Measurements from ENCODE around the gene LRRC3C. TPM values are rescaled to one million over a fixed set of nuclear protein-coding genes. Genes with fewer than 3 reads are reported as not detected.

Gene LRRC3C
- total RNA-seq, 2 donors from 2014 or later, result not detected

DNA sequence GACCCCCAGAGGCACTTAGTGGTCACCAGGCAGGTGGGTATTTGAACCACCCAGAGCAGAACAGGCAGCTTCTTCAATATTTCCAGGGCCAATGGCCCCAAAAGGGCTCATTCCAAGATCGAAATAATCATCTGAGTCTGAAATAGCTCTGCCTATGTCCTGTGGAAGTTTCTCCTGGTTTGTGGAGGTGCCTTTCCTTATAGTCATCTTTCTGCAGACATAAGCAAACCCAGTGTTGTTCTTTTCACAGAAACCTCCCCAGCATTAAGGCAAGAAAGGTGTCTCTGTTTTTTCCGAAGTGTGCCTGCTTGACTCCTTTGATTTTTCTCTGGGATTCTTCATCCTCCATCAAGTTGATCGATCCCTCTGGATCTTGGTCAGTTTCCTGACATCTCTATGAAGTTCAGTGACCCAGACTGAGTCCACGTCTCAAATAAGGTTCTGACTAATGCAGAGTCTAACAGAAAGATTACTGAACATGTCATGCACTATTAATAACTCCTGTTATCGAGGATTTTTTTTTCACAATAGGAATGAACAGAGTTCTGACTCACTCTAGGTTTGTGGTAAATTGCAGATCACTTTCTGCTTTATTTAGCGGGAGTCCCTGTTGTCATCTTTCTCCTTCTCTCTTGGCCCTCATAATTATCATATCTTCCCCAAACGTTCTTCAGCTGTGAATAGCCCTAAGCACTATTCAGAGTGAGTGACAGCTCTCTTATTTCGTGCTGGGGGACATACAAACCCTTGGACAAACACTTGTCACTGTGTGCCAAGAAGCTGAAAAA is 1.5 kb downstream of the LRRC3C start:
- DNase-seq (ENCODE audit: low spot score) (no peak), ATAC-seq (peak in 1 of 2 donors; percentile 8)
- H3K4me3 Mint-ChIP-seq, result peak overlapping the region; percentile 70
- H3K27ac Mint-ChIP-seq, result peak overlapping the region in 1 of 2 donors; percentile 23
- H3K36me3 Mint-ChIP-seq, result no peaks in the 10 kb centered on the region
- H3K4me1 Mint-ChIP-seq (ENCODE audit: low read depth in 2 of 2), result peaks cover 39% of the 10 kb centered on the region in 2 donors
- H3K9me3 Mint-ChIP-seq, result no peaks in the 10 kb centered on the region
- H3K27me3 Mint-ChIP-seq, result no peaks in the 10 kb centered on the region

GRCh38 chr17:39929646-39930407 is 2.3 kb downstream of the LRRC3C start:
- peak overlapping the region in 1 of 2 donors; percentile 23 for H3K27ac Mint-ChIP-seq
- ATAC-seq (no peak), DNase-seq (ENCODE audit: low spot score) (no peak)
- H3K27me3 Mint-ChIP-seq, result no peaks in the 10 kb centered on the region
- H3K9me3 Mint-ChIP-seq, result no peaks in the 10 kb centered on the region
- peaks cover 31 to 33% of the 10 kb centered on the region in 2 donors for H3K4me1 Mint-ChIP-seq (ENCODE audit: low read depth in 2 of 2)
- peak overlapping the region; percentile 70 for H3K4me3 Mint-ChIP-seq
- no peaks in the 10 kb centered on the region for H3K36me3 Mint-ChIP-seq

DNA sequence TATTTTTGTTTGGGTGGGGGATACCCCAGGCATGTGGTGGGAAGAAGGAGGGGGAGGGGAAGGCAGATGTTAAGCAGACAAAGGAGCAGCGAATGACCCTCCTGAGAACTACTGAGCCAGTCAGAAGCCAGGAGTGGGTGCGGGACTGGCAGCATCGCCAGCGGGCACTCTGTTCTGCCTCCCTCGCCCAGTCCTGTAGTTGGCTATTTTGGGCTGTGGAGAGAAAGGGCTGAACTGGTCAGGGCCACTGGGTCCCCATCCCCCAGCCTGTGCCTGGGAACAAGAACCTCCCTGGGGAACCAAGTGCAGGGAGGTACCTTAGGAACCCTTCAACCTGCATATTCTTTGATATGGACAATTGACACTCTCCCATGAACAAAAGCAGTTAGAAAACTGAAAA is 6.4 kb downstream of the LRRC3C start:
- Mint-ChIP-seq H3K36me3 (no peaks in the 10 kb centered on the region), H3K4me3 (no peak overlapping the region), H3K4me1 (ENCODE audit: low read depth in 2 of 2) (peaks cover 4 to 10% of the 10 kb centered on the region in 2 donors), H3K27ac (no peak overlapping the region), H3K27me3 (peaks cover 0 to 2% of the 10 kb centered on the region in 2 donors), H3K9me3 (no peaks in the 10 kb centered on the region)
- ATAC-seq (no peak), DNase-seq (ENCODE audit: low spot score) (no peak)

DNA sequence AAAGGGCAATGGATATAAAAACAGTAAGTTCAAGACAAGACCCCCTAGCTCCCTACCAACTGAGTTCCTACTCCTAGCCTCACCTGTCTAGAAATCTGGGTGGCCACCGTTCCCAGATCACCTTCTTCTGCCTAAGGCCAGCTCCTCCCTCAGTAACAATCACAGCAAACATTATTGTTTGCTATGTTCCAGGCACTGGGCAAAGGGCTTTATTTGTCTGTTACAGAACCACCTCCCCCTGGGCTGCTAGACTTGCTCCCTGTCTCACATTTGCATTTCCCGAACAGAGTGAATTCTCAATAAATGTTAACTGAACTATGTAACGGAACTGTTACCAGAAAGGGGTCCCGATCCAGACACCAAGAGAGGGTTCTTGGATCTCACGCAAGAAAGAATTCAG is 6.8 kb downstream of the LRRC3C start:
- Mint-ChIP-seq H3K36me3 (no peaks in the 10 kb centered on the region), H3K9me3 (no peaks in the 10 kb centered on the region), H3K4me3 (no peak overlapping the region), H3K27ac (no peak overlapping the region), H3K4me1 (ENCODE audit: low read depth in 2 of 2) (peaks cover 2 to 6% of the 10 kb centered on the region in 2 donors), H3K27me3 (peaks cover 0 to 2% of the 10 kb centered on the region in 2 donors)
- ATAC-seq (no peak), DNase-seq (ENCODE audit: low spot score) (no peak)

DNA sequence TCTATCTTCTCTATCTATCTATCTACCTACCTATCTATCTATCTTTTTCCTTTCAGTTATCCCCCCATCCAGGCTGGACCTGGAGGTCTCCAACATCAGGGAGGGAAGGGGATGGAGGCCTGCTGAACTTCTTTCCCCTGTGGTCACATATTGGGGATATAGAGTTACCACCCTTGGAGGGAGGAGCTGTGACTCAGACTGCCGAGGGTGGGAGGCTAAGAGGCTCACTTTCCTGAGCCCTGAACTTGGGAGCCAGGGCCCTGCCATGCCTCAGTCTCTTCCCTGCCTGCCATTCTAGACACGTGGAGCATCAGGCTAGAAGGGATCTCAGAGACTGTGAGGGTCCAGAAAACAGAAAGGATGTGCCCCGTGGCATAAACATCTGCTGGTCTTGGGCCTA is 8.4 kb downstream of the LRRC3C start:
- no peaks in the 10 kb centered on the region for H3K36me3 Mint-ChIP-seq
- DNase-seq (ENCODE audit: low spot score), result no peak

DNA sequence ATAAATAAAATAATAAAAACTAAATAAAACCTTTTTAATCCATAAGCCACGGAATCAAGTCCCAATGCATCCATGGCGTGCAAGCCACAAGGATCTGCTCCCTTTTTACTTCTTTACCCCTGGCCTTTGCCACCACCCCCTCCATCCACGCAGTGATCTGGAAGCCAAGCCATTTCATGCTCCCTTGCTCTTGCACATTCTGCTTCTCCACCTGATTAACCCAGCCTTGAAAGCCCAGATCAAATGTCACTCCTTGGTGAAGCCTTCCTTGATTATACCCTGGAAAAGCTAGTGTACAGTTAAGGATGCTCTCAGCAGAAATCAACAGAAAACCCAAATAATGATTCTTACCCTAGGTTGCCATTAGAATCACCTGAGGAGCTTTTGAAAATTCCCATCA is 9.9 kb downstream of the LRRC3C start:
- peaks cover 0 to 2% of the 10 kb centered on the region in 2 donors for H3K27me3 Mint-ChIP-seq
- peaks cover 8 to 10% of the 10 kb centered on the region in 2 donors for H3K4me1 Mint-ChIP-seq (ENCODE audit: low read depth in 2 of 2)
- ATAC-seq (no peak), DNase-seq (ENCODE audit: low spot score) (no peak)
- no peaks in the 10 kb centered on the region for H3K36me3 Mint-ChIP-seq
- no peaks in the 10 kb centered on the region for H3K9me3 Mint-ChIP-seq
- H3K4me3 Mint-ChIP-seq, result no peak overlapping the region
- no peak overlapping the region for H3K27ac Mint-ChIP-seq

More for the DNA sequence above, 8.4 kb downstream of the LRRC3C start:
- Mint-ChIP-seq H3K4me1 (ENCODE audit: low read depth in 2 of 2) (peaks cover 8 to 10% of the 10 kb centered on the region in 2 donors), H3K4me3 (no peak overlapping the region), H3K27ac (no peak overlapping the region), H3K27me3 (peaks cover 0 to 2% of the 10 kb centered on the region in 2 donors), H3K9me3 (no peaks in the 10 kb centered on the region)
- ATAC-seq, result no peak

DNA sequence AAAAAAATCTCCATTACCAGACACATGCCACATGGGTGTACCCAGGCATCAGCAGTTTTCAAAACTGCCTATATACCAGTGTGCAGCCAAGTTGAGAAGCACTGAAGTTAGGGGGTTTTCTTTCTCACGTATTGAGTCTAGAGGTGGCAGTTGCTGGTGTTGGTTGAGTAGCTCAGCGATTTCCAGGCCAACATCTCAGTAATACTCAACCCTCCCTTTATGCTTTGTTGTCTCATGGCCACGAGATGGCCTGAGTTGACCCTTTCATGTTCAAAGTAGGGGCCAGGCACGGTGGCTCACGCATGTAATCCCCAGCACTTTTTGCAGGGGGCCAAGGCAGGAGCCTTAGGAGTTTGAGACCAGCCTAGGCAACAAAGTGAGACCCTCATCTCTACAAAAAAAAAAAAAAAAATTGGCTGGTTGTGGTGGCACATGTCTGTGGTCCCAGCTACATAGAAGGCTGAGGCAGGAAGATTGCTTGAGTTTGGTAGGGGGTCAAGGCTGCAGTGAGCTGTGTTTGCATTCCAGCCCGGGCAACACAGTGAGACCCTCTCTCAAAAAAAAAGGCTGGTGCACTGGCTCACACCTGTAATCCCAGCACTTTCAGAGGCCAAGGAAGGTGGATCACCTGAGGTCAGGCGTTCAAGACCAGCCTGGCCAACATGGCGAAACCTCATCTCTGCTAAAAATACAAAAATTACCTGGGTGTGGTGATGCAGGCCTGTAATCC is 10.8 kb downstream of the LRRC3C start:
- Mint-ChIP-seq H3K36me3 (no peaks in the 10 kb centered on the region), H3K27ac (no peak overlapping the region), H3K9me3 (no peaks in the 10 kb centered on the region), H3K4me1 (ENCODE audit: low read depth in 2 of 2) (peaks cover 8 to 10% of the 10 kb centered on the region in 2 donors), H3K4me3 (no peak overlapping the region), H3K27me3 (peaks cover 0 to 4% of the 10 kb centered on the region in 2 donors)
- ATAC-seq (no peak), DNase-seq (ENCODE audit: low spot score) (no peak)

DNA sequence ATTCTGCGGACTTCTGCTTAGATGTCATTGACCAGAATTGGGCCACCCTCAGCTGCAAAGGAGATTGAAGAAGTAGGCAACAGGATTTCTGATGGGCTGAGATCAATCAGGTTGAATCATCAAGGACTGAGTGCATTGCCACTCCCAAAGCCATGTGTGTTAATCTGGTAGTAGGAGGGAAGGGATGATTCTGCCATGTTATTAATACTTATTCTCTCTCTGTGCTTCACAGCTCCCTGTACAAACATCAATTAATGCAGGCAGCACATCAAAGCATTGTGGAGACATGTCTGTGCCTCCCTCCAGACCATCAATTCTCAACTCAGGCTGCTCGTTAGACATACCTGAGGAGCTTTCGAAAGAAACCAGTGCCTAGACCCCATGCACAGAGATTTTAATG is 11.6 kb downstream of the LRRC3C start:
- Mint-ChIP-seq H3K27me3 (peaks cover 0 to 4% of the 10 kb centered on the region in 2 donors), H3K36me3 (no peaks in the 10 kb centered on the region), H3K27ac (no peak overlapping the region), H3K4me1 (ENCODE audit: low read depth in 2 of 2) (peaks cover 8 to 10% of the 10 kb centered on the region in 2 donors), H3K4me3 (no peak overlapping the region), H3K9me3 (no peaks in the 10 kb centered on the region)
- ATAC-seq (no peak), DNase-seq (ENCODE audit: low spot score) (no peak)

DNA sequence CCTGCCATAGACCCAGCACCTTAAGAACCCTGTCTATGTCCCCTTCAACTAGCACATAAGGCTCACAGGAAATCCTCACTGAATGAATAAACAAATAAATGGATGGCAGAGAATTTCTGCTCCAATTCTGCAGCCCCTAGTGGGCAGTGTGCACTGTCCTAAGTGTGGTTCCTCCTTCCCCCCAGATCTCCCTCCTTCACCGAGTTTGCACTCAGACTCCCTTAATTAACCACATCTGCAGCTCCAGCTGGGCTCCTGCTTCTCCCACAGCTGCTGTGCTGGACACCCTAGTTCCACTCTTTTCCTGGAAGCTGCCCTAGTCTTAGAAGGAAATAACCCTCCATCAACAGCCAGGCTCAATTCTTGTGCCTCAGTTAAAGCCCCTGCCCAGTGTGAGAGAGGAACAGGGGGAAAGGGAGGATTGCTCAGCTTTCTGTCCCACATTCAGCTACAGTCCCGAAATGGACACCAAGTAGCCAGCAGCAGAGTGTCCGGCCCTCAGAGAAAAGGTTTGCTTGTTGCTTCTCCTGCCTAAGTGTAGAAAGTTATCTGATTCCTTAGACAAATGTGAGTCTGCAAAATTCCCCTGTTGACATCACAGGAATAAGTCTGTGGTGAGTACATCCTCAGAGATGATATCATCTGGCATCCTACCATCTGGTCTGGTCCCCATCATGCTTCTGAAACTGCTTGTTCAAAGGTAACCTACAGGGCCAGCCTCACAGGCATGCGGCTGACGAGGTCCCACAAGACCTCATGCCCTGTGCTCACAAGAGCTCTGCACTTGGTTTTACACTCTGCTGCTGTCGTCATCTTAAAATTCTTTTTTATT is 12.3 kb downstream of the LRRC3C start:
- ATAC-seq (peak; percentile 48 to 76), DNase-seq (ENCODE audit: low spot score) (no peak)
- peaks cover 8 to 10% of the 10 kb centered on the region in 2 donors for H3K4me1 Mint-ChIP-seq (ENCODE audit: low read depth in 2 of 2)
- no peaks in the 10 kb centered on the region for H3K9me3 Mint-ChIP-seq
- H3K27me3 Mint-ChIP-seq, result peaks cover 0 to 4% of the 10 kb centered on the region in 2 donors
- H3K4me3 Mint-ChIP-seq, result peak overlapping the region; percentile 27
- H3K36me3 Mint-ChIP-seq, result no peaks in the 10 kb centered on the region
- H3K27ac Mint-ChIP-seq, result peak overlapping the region; percentile 54 to 63

GRCh38 chr17:39943702-39944392 is 16.3 kb downstream of the LRRC3C start:
- DNase-seq (ENCODE audit: low spot score) (no peak), ATAC-seq (no peak)
- Mint-ChIP-seq H3K27me3 (peaks cover 0 to 2% of the 10 kb centered on the region in 2 donors), H3K4me3 (no peak overlapping the region), H3K27ac (no peak overlapping the region), H3K9me3 (no peaks in the 10 kb centered on the region), H3K36me3 (no peaks in the 10 kb centered on the region), H3K4me1 (ENCODE audit: low read depth in 2 of 2) (peaks cover 7 to 8% of the 10 kb centered on the region in 2 donors)

GRCh38 chr17:39944393-39944711 is 16.8 kb downstream of the LRRC3C start:
- DNase-seq (ENCODE audit: low spot score), result no peak
- H3K4me3 Mint-ChIP-seq, result no peak overlapping the region
- no peak overlapping the region for H3K27ac Mint-ChIP-seq
- ATAC-seq, result no peak
- H3K27me3 Mint-ChIP-seq, result peaks cover 0 to 2% of the 10 kb centered on the region in 2 donors
- H3K4me1 Mint-ChIP-seq (ENCODE audit: low read depth in 2 of 2), result peaks cover 6 to 7% of the 10 kb centered on the region in 2 donors
- no peaks in the 10 kb centered on the region for H3K9me3 Mint-ChIP-seq
- H3K36me3 Mint-ChIP-seq, result no peaks in the 10 kb centered on the region

- DNase-seq (ENCODE audit: low spot score) (no peak), ATAC-seq (no peak)
- H3K4me3 Mint-ChIP-seq, result no peak overlapping the region
- peaks cover 0 to 3% of the 10 kb centered on the region in 2 donors for H3K4me1 Mint-ChIP-seq (ENCODE audit: low read depth in 2 of 2)
- no peak overlapping the region for H3K27ac Mint-ChIP-seq
- H3K9me3 Mint-ChIP-seq, result no peaks in the 10 kb centered on the region
- H3K36me3 Mint-ChIP-seq, result no peaks in the 10 kb centered on the region
- peaks cover 0 to 2% of the 10 kb centered on the region in 2 donors for H3K27me3 Mint-ChIP-seq
Observed at GRCh38 chr17:39946551-39947330, 19.2 kb downstream of the LRRC3C start.
